HepG2 (cell line): ENCODE measurements around the gene ANKS3. TPM values are rescaled to one million over a fixed set of nuclear protein-coding genes. Genes with fewer than 3 reads are reported as not detected.

Source experiments
- ATAC-seq: fragments of 200-7000 bp; cut with Tn5 transposase; 3 replicates; pipeline ENCODE4 v1.9.1; 2020; ENCODE audit warnings: mild to moderate bottlenecking, moderate library complexity
- BruUV-seq: library from RNA; stranded (reverse); fragments of 400-500 nt; replicated peaks from 2 replicates; lab custom pipeline; 2021; lab: Mats Ljungman, UMichigan
- CTCF ChIA-PET: fragments of 300-600 bp; formaldehyde crosslinking; extraction: SDS; loops from one replicate; lab custom pipeline; 2021; ENCODE audit warnings: low total read pairs, inconsistent platforms, low intra/inter-chr PET ratio; lab: Yijun Ruan, JAX
- POLR2A ChIA-PET: fragments of 350-600 bp; sonication (Branson Sonifier 250); formaldehyde crosslinking; loops from one replicate; lab custom pipeline; 2020; ENCODE audit warnings: antibody characterized with exemption, inconsistent platforms; lab: Yijun Ruan, JAX
- DNase-seq: peaks from one replicate; pipeline ENCODE4 v3.0.0-alpha.2; 2015; ENCODE audit warnings: low spot score
- FAIRE-seq: peaks from 3 replicates; lab custom pipeline; 2011; peaks lifted over from hg19 to GRCh38; lab: Jason Lieb, UNC
- H2AFZ ChIP-seq: one replicate; pipeline ENCODE4 v1.6.1; 2011; ENCODE audit warnings: low read length, inconsistent platforms
- H3K27ac ChIP-seq: fragments of 300-600 bp; 3 replicates; pipeline ENCODE4 v1.8.0; 2011; ENCODE audit warnings: mixed run types, mild to moderate bottlenecking, mixed read lengths, low read length, inconsistent platforms; ENCODE audit not compliant: insufficient read depth; ENCODE audit errors: extremely low read length
- H3K27me3 ChIP-seq, 2 experiments: fragments of 200-600 bp in 1 of 2; 2 replicates in 1 of 2; 3 replicates in 1 of 2; pipeline versions ENCODE4 v1.6.0 to v1.8.0; 2011; ENCODE audit warnings: low read length in 2 of 2, mild to moderate bottlenecking in 2 of 2, moderate library complexity in 2 of 2, inconsistent platforms in 1 of 2; ENCODE audit not compliant: insufficient read depth in 2 of 2, control insufficient read depth in 1 of 2
- H3K36me3 ChIP-seq, 2 experiments: fragments of 200-600 bp in 1 of 2; replicated peaks in 1 of 2; 2 replicates in 1 of 2; 3 replicates in 1 of 2; pipeline versions ENCODE4 v1.5.1 to v1.8.0; 2011; ENCODE audit warnings: low read length in 2 of 2, inconsistent platforms in 1 of 2; ENCODE audit not compliant: insufficient read depth in 2 of 2, control insufficient read depth in 1 of 2
- H3K4me1 ChIP-seq: 2 replicates; pipeline ENCODE4 v1.5.1; 2012; ENCODE audit warnings: low read length, inconsistent platforms; ENCODE audit not compliant: insufficient read depth
- H3K4me2 ChIP-seq: 2 replicates; pipeline ENCODE4 v1.6.0; 2011; ENCODE audit warnings: low read depth, low read length, inconsistent platforms
- H3K4me3 ChIP-seq, 3 experiments: fragments of 200-600 bp in 1 of 3; sonication (generic), shearing (Covaris generic) in 1 of 3; replicated peaks in 1 of 3; 2 replicates each; pipeline ENCODE4 v1.5.1; 2011 to 2016; ENCODE audit warnings: low read length in 3 of 3, inconsistent platforms in 2 of 3, low read depth in 2 of 3, mild to moderate bottlenecking in 2 of 3, control low read depth in 1 of 3, mixed read lengths in 1 of 3; ENCODE audit not compliant: insufficient read depth in 1 of 3
- H3K79me2 ChIP-seq: one replicate; pipeline ENCODE4 v1.6.1; 2011; ENCODE audit warnings: low read length, inconsistent platforms; ENCODE audit not compliant: insufficient read depth
- H3K9ac ChIP-seq: 2 replicates; pipeline ENCODE4 v1.6.0; 2011; ENCODE audit warnings: mild to moderate bottlenecking, low read depth, low read length, inconsistent platforms; ENCODE audit not compliant: insufficient read depth
- H3K9me3 ChIP-seq: 2 replicates; pipeline ENCODE4 v1.5.1; 2012; ENCODE audit warnings: mild to moderate bottlenecking, low read length
- H4K20me1 ChIP-seq: 2 replicates; pipeline ENCODE4 v1.6.0; 2011; ENCODE audit warnings: inconsistent platforms, mild to moderate bottlenecking, low read length, moderate library complexity; ENCODE audit not compliant: insufficient read depth
- AGO2 ChIP-seq: fragments of 200-400 bp; formaldehyde crosslinking; optimal IDR thresholded peaks from 2 replicates; pipeline ENCODE3; 2017; ENCODE audit warnings: mild to moderate bottlenecking, low read depth, low read length, moderate library complexity
- HNRNPL ChIP-seq: fragments of 200-400 bp; formaldehyde crosslinking; IDR thresholded peaks from 2 replicates; pipeline ENCODE4 v1.6.1; 2017; ENCODE audit warnings: mild to moderate bottlenecking, low read depth, low read length
- RBFOX2 ChIP-seq: fragments of 200-400 bp; formaldehyde crosslinking; IDR thresholded peaks from 2 replicates; pipeline ENCODE4 v1.6.1; 2017; ENCODE audit warnings: low read depth, mild to moderate bottlenecking, low read length
- RBM22 ChIP-seq: fragments of 200-400 bp; formaldehyde crosslinking; optimal IDR thresholded peaks from 2 replicates; pipeline ENCODE3; 2017; ENCODE audit warnings: mild to moderate bottlenecking, low read length, moderate library complexity
- ZFP91 ChIP-seq: sonication (generic); formaldehyde crosslinking; IDR thresholded peaks from 2 replicates; pipeline ENCODE4 v1.9.0; 2022; ENCODE audit warnings: missing genetic modification reagents, mild to moderate bottlenecking, borderline replicate concordance
- ZNF574 ChIP-seq: sonication (generic); formaldehyde crosslinking; IDR thresholded peaks from 2 replicates; pipeline ENCODE4 v1.4.0; 2020; ENCODE audit warnings: missing genetic modification reagents
- ZNF614 ChIP-seq: IDR thresholded peaks from 2 replicates; pipeline ENCODE4 v1.6.1; 2018; ENCODE audit warnings: missing biosample characterization, missing genetic modification reagents, inconsistent platforms, borderline replicate concordance
- WGBS: methylation state at CpG from one replicate; pipeline ENCODE4 v1.1.6; 2017; ENCODE audit warnings: low lambda C conversion rate; 5-methylcytosine and 5-hydroxymethylcytosine counted together
- in situ Hi-C: cut with HindIII; loops from 2 replicates; pipeline ENCODE4 v1.10.0; 2017; ENCODE audit warnings: low pct_unique_long_range_greater_than_20kb; ENCODE audit not compliant: extremely low pct_ligation_motif_present
- intact Hi-C: fragments of 100-400 bp; cut with micrococcal nuclease; formaldehyde crosslinking; loops from one replicate; pipeline ENCODE4 v1.10.0; 2022; ENCODE audit not compliant: unreplicated experiment
- polyA plus RNA-seq, 8 experiments: library from polyadenylated mRNA; depleted of rRNA in 3 of 8; stranded (reverse) in 7 of 8; unstranded in 1 of 8; fragments of >200 nt; fragmentation: Illumina TruSeq in 4 of 8; extraction: Trizol in 4 of 8; gene quantifications; 2 replicates each; pipeline versions ENCODE4 v1.2.1 to v1.2.3, GENCODE V29; 2011 to 2016; ENCODE audit warnings: low read depth in 4 of 8, missing spikeins in 1 of 8, mixed read lengths in 1 of 8; ENCODE audit not compliant: insufficient read depth in 1 of 8
- total RNA-seq, 5 experiments: library from RNA; depleted of rRNA; stranded (reverse); fragments of >200 nt; fragmentation: Illumina TruSeq; extraction: Trizol; gene quantifications; 2 replicates each; pipeline ENCODE4 v1.2.3, GENCODE V29; 2016; ENCODE audit warnings: low read depth in 1 of 5
- TF ChIP-seq, protein P1 (sequence below): IDR thresholded peaks from 2 replicates; pipeline ENCODE4 v1.6.1; 2016; ENCODE audit warnings: missing compliant biosample characterization, missing genetic modification reagents, borderline replicate concordance
- TF ChIP-seq, protein P2 (sequence below): sonication (generic); formaldehyde crosslinking; IDR thresholded peaks from 2 replicates; pipeline ENCODE4 v1.8.0; 2022; ENCODE audit warnings: missing genetic modification reagents, low read depth, mild to moderate bottlenecking, borderline replicate concordance
- TF ChIP-seq, protein P3 (sequence below): sonication (generic); formaldehyde crosslinking; IDR thresholded peaks from 2 replicates; pipeline ENCODE4 v1.4.0; 2020; ENCODE audit warnings: mild to moderate bottlenecking, missing genetic modification reagents

ANKS3 gene
- total and polyA plus RNA-seq, 2 of the 13 experiments (the other 11 are each of a cell fraction or from before 2014, with no cell fraction given) = 11.4 to 15.9 TPM

DNA sequence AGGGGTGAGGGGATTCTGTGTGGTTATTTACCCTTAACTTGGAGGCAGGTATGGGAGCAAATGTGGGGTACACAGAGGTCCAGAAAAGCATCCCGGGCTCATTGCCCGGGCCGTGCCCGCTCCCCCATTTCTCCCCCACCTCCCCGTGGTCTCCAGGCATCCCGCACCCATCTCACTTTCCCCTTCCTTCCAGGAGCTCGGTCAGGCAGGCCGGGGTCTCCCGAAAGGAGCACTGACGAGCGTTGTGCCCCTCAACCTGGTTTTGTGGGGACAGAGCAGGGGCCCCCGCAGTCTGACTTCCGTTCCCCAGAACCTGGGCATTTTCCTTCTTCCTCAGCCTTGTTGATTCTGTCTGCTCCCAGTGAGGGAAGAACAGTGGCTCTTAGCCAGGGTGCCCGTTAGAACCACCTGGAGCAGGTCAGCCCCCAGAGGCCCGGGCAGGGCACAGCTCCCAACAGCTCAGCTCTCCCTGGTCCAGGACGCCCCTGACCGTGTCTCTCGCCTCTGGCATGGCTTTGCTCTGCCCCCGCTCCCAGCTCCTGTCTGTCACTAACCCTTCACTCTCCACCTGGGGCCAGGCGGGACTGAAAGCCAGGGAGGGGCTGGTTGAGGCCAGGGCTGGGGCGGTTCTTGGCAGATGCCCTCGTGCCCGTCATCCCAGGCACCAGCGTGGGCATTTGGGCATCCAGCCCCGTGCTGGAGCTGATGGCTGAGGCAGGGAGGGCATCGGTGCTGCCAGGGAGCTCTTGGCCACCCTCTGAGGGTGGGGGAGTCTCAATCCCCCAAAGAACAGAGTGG lies 53.2 kb downstream of the ANKS3 start:
- FAIRE-seq = no peak
- ATAC-seq = no peak
- no peak overlapping the region for H3K4me3 ChIP-seq
- no peak overlapping the region for H3K4me2 ChIP-seq
- H4K20me1 ChIP-seq = no peaks in the 10 kb centered on the region
- 96% methylated on average over 23 of the region's 26 CpGs for WGBS
- H3K79me2 ChIP-seq = peaks cover 3% of the 10 kb centered on the region
- H3K36me3 ChIP-seq = peaks cover 24 to 66% of the 10 kb centered on the region in 2 experiments; a peak in 4 of 5 replicates
- no peak overlapping the region for H2AFZ ChIP-seq
- no peaks in the 10 kb centered on the region for H3K27me3 ChIP-seq
- H3K4me1 ChIP-seq = peaks cover 29% of the 10 kb centered on the region
- H3K9ac ChIP-seq = no peak overlapping the region
- in situ Hi-C loops = no loop called here
- BruUV-seq = no TSS peak
- H3K27ac ChIP-seq = no peak overlapping the region
- CTCF ChIA-PET = no interaction called here
- intact Hi-C loops = no loop called here
- TF ChIP-seq, protein P1, sequence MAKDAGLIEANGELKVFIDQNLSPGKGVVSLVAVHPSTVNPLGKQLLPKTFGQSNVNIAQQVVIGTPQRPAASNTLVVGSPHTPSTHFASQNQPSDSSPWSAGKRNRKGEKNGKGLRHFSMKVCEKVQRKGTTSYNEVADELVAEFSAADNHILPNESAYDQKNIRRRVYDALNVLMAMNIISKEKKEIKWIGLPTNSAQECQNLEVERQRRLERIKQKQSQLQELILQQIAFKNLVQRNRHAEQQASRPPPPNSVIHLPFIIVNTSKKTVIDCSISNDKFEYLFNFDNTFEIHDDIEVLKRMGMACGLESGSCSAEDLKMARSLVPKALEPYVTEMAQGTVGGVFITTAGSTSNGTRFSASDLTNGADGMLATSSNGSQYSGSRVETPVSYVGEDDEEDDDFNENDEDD (CRISPR knock-in tag) = no peak
- TF ChIP-seq ZNF574 (CRISPR knock-in tag) (no peak), HNRNPL (peak; percentile 52; the same call in 1 of the 2 replicates), AGO2 (peak; percentile 51), RBM22 (peak; percentile 9), ZNF614 (CRISPR knock-in tag) (no peak), ZFP91 (CRISPR knock-in tag) (no peak), RBFOX2 (0 out of 2 replicates have a peak, but pooled peaks have one; percentile 10)
- TF ChIP-seq, protein P2, sequence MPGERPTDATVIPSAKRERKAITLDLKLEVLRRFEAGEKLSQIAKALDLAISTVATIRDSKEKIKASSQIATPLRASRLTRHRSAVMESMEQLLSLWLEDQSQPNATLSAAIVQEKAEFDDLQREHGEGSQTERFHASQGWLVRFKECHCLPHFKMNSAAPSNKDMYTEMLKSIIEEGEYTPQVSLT (CRISPR knock-in tag) = no peak
- TF ChIP-seq, protein P3, sequence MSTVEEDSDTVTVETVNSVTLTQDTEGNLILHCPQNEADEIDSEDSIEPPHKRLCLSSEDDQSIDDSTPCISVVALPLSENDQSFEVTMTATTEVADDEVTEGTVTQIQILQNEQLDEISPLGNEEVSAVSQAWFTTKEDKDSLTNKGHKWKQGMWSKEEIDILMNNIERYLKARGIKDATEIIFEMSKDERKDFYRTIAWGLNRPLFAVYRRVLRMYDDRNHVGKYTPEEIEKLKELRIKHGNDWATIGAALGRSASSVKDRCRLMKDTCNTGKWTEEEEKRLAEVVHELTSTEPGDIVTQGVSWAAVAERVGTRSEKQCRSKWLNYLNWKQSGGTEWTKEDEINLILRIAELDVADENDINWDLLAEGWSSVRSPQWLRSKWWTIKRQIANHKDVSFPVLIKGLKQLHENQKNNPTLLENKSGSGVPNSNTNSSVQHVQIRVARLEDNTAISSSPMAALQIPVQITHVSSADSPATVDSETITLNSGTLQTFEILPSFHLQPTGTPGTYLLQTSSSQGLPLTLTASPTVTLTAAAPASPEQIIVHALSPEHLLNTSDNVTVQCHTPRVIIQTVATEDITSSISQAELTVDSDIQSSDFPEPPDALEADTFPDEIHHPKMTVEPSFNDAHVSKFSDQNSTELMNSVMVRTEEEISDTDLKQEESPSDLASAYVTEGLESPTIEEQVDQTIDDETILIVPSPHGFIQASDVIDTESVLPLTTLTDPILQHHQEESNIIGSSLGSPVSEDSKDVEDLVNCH (CRISPR knock-in tag) = no peak
- POLR2A ChIA-PET = no interaction called here
- DNase-seq = no peak
- no peaks in the 10 kb centered on the region for H3K9me3 ChIP-seq
